Measurements from ENCODE around the gene CEP83.

DNA sequence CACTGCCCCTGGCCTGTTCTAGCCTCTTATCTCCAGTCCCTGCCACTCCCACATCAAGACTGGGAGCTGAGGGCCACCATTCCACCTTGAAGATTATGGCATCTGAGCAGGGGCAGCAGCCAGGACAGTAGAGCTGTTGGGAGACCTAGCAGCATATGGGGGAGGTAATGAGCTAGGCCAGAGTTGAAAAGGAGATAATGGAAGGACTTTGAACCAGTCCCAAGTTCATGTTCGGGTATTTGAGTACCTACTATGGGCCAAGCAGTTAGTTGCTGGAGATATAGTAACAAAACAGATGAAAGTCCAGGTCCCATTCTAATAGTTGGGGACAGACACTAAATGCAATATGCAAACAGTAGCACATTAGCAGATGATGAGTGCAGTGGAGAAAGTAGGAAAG, 159.8 kb downstream of the CEP83 start:
- TF ChIP-seq POLR2AphosphoS5 (IDR thresholded peaks at IDR 0.05; ENCODE audit: insufficient read depth in 1 of 2, low read depth in 1 of 2) (no peak), POLR2A (IDR thresholded peaks at IDR 0.05) (no peak)
- TF ChIP-seq, protein P1, sequence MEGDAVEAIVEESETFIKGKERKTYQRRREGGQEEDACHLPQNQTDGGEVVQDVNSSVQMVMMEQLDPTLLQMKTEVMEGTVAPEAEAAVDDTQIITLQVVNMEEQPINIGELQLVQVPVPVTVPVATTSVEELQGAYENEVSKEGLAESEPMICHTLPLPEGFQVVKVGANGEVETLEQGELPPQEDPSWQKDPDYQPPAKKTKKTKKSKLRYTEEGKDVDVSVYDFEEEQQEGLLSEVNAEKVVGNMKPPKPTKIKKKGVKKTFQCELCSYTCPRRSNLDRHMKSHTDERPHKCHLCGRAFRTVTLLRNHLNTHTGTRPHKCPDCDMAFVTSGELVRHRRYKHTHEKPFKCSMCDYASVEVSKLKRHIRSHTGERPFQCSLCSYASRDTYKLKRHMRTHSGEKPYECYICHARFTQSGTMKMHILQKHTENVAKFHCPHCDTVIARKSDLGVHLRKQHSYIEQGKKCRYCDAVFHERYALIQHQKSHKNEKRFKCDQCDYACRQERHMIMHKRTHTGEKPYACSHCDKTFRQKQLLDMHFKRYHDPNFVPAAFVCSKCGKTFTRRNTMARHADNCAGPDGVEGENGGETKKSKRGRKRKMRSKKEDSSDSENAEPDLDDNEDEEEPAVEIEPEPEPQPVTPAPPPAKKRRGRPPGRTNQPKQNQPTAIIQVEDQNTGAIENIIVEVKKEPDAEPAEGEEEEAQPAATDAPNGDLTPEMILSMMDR (IDR thresholded peaks at IDR 0.05), result no peak

Data from vagina (tissue), 2 donors.